ENCODE results near the gene CXADR.
A peak's percentile ranks its signal among the peaks of the same experiment; 100 is the strongest.
"Not testable (repeated sequence)": the region's sequence is repeated elsewhere in the genome, so short reads cannot be mapped to it uniquely, and the experiment has no call there.

The CXADR gene

DNA sequence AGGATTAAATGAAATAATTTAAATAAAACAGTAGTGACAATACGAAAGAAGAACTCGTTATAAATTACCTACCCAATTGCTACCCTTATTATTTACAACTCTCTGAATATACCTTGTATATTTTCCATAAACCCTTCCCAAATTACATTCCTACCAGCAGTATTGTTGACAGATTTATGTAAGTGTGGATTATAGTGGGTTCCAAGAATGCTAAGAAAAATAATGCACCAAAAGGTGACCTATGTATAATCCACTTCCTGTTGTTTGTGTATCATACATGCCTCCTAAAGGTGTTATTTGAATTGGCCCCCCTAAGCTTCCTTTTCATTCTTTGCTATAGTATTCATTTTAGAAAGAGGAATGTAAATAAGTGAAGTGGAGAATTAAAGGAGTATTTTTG, 33.2 kb upstream of the CXADR start:
- no peaks in the 10 kb centered on the region for H3K4me1 ChIP-seq (ENCODE audit: control insufficient read depth in 2 of 2, insufficient read depth in 2 of 2, low read length in 2 of 2)
- no peaks in the 10 kb centered on the region for H3K36me3 ChIP-seq (ENCODE audit: control insufficient read depth in 2 of 2, insufficient read depth in 2 of 2, low read length in 2 of 2)

DNA sequence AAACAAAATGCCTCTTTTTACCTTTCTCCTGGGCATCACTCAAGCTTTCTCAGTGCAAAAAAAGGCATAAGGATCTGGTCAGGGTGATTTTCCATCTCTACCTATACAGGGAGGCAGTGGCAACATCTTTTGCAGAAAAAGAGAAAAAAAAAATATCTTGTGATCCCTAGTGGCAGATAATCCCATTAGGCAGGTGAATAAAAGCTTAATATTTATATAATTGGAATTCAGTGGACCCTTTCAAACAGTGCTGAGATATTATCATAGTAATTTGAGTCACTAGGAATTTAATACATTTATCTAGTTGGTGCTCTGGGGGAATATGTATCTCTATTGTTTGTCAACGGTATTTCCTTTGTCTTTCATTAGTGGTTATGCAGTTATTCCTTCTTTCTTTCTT, 29.9 kb upstream of the CXADR start:
- Histone ChIP-seq H3K27ac (ENCODE audit: low read depth in 2 of 2, low read length in 2 of 2) (no peak overlapping the region), H3K36me3 (ENCODE audit: control insufficient read depth in 2 of 2, insufficient read depth in 2 of 2, low read length in 2 of 2) (no peaks in the 10 kb centered on the region), H3K4me1 (ENCODE audit: control insufficient read depth in 2 of 2, insufficient read depth in 2 of 2, low read length in 2 of 2) (no peaks in the 10 kb centered on the region), H3K27me3 (ENCODE audit: control insufficient read depth in 2 of 2, insufficient read depth in 2 of 2, low read length in 2 of 2) (no peaks in the 10 kb centered on the region), H3K9ac (ENCODE audit: low read depth in 1 of 2, low read length in 2 of 2) (no peak overlapping the region), H3K4me3 (ENCODE audit: low read length in 2 of 2) (no peak overlapping the region), H3K9me3 (ENCODE audit: control insufficient read depth in 2 of 2, low read length in 2 of 2) (no peaks in the 10 kb centered on the region)

More for the DNA sequence above, 33.2 kb upstream of the CXADR start:
- H3K27me3 ChIP-seq (ENCODE audit: control insufficient read depth in 2 of 2, insufficient read depth in 2 of 2, low read length in 2 of 2): no peaks in the 10 kb centered on the region
- no peak overlapping the region for H3K4me3 ChIP-seq (ENCODE audit: low read length in 2 of 2)
- no peak overlapping the region for H3K9ac ChIP-seq (ENCODE audit: low read depth in 1 of 2, low read length in 2 of 2)
- no peaks in the 10 kb centered on the region for H3K9me3 ChIP-seq (ENCODE audit: control insufficient read depth in 2 of 2, low read length in 2 of 2)
- no peak overlapping the region for H3K27ac ChIP-seq (ENCODE audit: low read depth in 2 of 2, low read length in 2 of 2)

DNA sequence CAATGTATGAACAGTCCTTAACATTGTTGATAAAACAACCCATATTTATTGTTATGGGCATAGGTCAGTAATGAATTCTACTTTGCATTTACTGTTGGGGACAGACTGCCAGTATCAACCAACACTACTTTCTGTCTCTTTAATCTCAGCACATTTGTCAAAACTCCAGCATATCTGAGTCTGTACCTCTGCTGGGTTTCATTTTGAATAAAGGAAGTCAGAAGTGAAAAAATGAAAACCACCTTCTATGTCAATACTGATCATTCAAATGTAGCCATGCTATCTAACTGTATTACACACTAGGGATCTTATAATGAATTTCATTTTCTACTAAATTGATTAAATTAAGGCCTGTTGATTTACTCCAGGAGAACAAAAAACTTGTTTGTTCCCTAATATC, 24.2 kb upstream of the CXADR start:
- Histone ChIP-seq H3K4me3 (ENCODE audit: low read length in 2 of 2) (no peak overlapping the region), H3K27me3 (ENCODE audit: control insufficient read depth in 2 of 2, insufficient read depth in 2 of 2, low read length in 2 of 2) (no peaks in the 10 kb centered on the region), H3K9ac (ENCODE audit: low read depth in 1 of 2, low read length in 2 of 2) (no peak overlapping the region), H3K27ac (ENCODE audit: low read depth in 2 of 2, low read length in 2 of 2) (no peak overlapping the region), H3K9me3 (ENCODE audit: control insufficient read depth in 2 of 2, low read length in 2 of 2) (no peaks in the 10 kb centered on the region), H3K36me3 (ENCODE audit: control insufficient read depth in 2 of 2, insufficient read depth in 2 of 2, low read length in 2 of 2) (no peaks in the 10 kb centered on the region), H3K4me1 (ENCODE audit: control insufficient read depth in 2 of 2, insufficient read depth in 2 of 2, low read length in 2 of 2) (peaks cover 5 to 9% of the 10 kb centered on the region in 2 donors)

DNA sequence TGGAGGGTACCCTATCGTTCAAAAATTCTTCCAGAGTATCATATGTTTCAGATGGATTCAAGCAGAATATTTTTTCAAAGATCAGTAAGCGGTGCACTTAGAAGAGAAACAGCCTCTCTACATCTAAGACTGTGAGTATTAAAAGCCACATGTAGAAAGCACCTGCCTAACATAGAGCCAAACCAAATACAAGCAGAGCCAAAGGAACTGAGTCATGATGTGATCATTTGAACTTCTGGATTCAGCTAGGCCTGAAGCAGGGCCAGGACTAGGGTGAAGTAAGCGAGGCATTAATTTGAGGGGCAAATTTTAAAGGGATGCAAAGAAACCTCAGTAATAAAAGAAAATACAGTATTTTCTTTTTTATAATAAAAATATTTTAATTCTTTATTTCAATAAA, 23.3 kb upstream of the CXADR start:
- not testable (repeated sequence) for H3K27ac ChIP-seq (ENCODE audit: low read depth in 2 of 2, low read length in 2 of 2); H3K4me1 ChIP-seq (ENCODE audit: control insufficient read depth in 2 of 2, insufficient read depth in 2 of 2, low read length in 2 of 2); H3K9ac ChIP-seq (ENCODE audit: low read depth in 1 of 2, low read length in 2 of 2); H3K27me3 ChIP-seq (ENCODE audit: control insufficient read depth in 2 of 2, insufficient read depth in 2 of 2, low read length in 2 of 2); H3K4me3 ChIP-seq (ENCODE audit: low read length in 2 of 2); H3K9me3 ChIP-seq (ENCODE audit: control insufficient read depth in 2 of 2, low read length in 2 of 2); H3K36me3 ChIP-seq (ENCODE audit: control insufficient read depth in 2 of 2, insufficient read depth in 2 of 2, low read length in 2 of 2)

DNA sequence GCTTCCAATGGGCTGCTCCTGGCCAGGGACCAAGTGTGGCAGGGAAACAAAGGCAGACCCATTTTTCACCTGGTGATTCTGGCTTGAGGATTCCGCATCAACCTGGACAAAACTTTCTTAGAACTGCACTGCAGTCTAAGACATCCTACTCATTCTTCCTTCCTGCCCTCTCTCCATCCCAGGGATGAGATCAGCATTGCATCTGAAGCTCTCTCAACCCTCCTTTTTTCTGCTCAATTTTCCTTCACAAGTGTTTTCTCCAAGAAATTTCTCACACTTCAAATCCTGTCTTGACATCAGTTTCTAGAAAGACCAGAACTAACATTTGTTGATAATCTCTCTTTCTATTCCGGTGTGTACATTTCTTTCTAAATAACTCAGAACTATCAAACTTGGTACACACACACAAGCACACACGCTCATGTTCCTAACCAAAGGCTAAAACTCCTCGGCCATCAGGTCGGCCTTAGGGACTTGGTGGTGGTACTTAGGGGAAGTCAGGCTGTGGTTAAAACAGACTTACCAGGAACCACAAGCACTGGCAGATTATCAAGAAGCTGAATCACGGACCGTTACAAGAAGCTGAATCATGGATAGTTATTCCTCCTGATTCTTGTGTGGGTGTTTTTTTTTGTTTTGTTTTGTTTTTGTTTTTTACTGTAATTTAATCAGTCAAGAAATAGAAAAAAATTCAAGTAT, 21.0 kb upstream of the CXADR start:
- Histone ChIP-seq H3K9me3 (ENCODE audit: control insufficient read depth in 2 of 2, low read length in 2 of 2) (no peaks in the 10 kb centered on the region), H3K4me1 (ENCODE audit: control insufficient read depth in 2 of 2, insufficient read depth in 2 of 2, low read length in 2 of 2) (peaks cover 5 to 9% of the 10 kb centered on the region in 2 donors), H3K27me3 (ENCODE audit: control insufficient read depth in 2 of 2, insufficient read depth in 2 of 2, low read length in 2 of 2) (no peaks in the 10 kb centered on the region), H3K9ac (ENCODE audit: low read depth in 1 of 2, low read length in 2 of 2) (no peak overlapping the region), H3K36me3 (ENCODE audit: control insufficient read depth in 2 of 2, insufficient read depth in 2 of 2, low read length in 2 of 2) (no peaks in the 10 kb centered on the region), H3K4me3 (ENCODE audit: low read length in 2 of 2) (no peak overlapping the region), H3K27ac (ENCODE audit: low read depth in 2 of 2, low read length in 2 of 2) (no peak overlapping the region)

DNA sequence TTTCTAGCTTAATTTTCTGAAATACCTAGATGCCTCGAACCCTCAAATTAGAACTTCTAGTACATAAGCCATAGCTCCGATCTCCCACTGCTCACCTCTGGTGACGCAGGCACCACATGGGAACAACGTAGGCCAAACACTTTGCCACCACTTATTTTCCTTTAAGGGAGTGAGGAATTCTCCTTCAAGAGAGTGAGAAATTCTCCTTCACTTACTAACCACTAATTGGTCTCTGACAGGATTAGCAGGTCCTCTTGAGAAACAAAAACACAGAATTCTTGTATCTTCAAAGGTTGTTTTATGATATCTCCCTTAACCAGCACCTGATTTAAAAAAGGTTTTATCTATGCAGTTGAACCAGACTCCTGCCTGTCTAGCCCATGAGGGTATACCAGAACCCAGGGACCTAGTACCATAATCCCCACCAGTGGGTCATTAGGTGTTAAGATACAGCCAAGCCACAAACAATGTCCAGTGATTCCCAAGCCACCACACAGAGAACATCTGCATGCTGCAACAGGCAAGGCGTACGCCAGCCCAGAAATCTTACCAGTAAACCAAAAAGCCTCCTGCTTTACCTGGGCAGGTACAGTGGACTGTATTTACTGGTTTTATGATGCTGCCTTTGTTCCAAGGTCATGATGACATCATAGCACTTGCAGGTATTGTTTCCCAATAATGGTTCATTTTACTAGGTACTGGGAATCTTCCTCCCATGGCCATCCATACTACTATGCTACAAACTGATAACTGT, 20.3 kb upstream of the CXADR start:
- Histone ChIP-seq H3K9ac (ENCODE audit: low read depth in 1 of 2, low read length in 2 of 2) (peak overlapping the region in 1 of 2 donors; percentile 36), H3K36me3 (ENCODE audit: control insufficient read depth in 2 of 2, insufficient read depth in 2 of 2, low read length in 2 of 2) (no peaks in the 10 kb centered on the region), H3K4me3 (ENCODE audit: low read length in 2 of 2) (no peak overlapping the region), H3K27me3 (ENCODE audit: control insufficient read depth in 2 of 2, insufficient read depth in 2 of 2, low read length in 2 of 2) (no peaks in the 10 kb centered on the region), H3K9me3 (ENCODE audit: control insufficient read depth in 2 of 2, low read length in 2 of 2) (no peaks in the 10 kb centered on the region), H3K4me1 (ENCODE audit: control insufficient read depth in 2 of 2, insufficient read depth in 2 of 2, low read length in 2 of 2) (peaks cover 5 to 9% of the 10 kb centered on the region in 2 donors), H3K27ac (ENCODE audit: low read depth in 2 of 2, low read length in 2 of 2) (peak overlapping the region in 1 of 2 donors; percentile 21)

DNA sequence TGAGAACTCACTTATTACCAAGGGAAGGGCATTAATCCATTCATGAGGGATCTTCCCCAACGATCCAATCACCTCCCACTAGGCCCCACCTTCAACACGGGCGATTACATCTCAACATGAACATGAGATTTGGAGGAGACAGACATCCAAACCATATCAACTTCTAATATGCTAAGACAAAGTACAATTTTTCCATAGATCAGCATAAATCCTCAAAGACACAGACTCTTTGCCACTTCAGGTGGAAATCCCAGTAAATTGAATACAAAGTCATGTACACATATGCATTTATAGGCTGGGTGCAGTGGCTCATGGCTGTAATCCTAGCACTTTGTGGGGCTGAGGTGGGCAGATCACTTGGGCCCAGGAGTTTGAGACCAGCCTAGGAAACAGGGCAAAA, 18.8 kb upstream of the CXADR start:
- H3K9me3 ChIP-seq (ENCODE audit: control insufficient read depth in 2 of 2, low read length in 2 of 2): no peaks in the 10 kb centered on the region
- no peak overlapping the region for H3K27ac ChIP-seq (ENCODE audit: low read depth in 2 of 2, low read length in 2 of 2)
- H3K4me1 ChIP-seq (ENCODE audit: control insufficient read depth in 2 of 2, insufficient read depth in 2 of 2, low read length in 2 of 2): peaks cover 5 to 9% of the 10 kb centered on the region in 2 donors
- no peaks in the 10 kb centered on the region for H3K36me3 ChIP-seq (ENCODE audit: control insufficient read depth in 2 of 2, insufficient read depth in 2 of 2, low read length in 2 of 2)
- H3K4me3 ChIP-seq (ENCODE audit: low read length in 2 of 2): no peak overlapping the region
- no peaks in the 10 kb centered on the region for H3K27me3 ChIP-seq (ENCODE audit: control insufficient read depth in 2 of 2, insufficient read depth in 2 of 2, low read length in 2 of 2)
- no peak overlapping the region for H3K9ac ChIP-seq (ENCODE audit: low read depth in 1 of 2, low read length in 2 of 2)

DNA sequence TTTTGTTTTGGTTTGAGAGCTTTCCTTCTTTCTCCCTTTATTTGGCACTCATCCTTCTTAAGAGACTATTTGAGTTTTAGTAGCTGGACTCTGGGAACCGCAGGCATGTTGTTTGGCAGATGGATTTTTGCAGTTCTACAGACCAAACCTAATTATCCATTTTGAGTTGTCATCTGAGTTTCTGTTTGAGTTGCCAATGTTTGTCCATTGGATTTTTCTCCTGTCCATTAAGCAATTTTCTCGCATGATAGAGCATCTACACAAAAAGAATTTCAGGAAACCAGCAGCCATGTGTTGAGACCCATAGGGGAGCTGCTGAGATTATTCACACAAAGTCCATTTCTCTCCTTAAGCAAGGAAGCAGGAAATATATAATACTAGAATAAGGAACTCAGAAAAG, 17.2 kb upstream of the CXADR start:
- Histone ChIP-seq H3K27ac (ENCODE audit: low read depth in 2 of 2, low read length in 2 of 2) (no peak overlapping the region), H3K36me3 (ENCODE audit: control insufficient read depth in 2 of 2, insufficient read depth in 2 of 2, low read length in 2 of 2) (no peaks in the 10 kb centered on the region), H3K4me3 (ENCODE audit: low read length in 2 of 2) (no peak overlapping the region), H3K9ac (ENCODE audit: low read depth in 1 of 2, low read length in 2 of 2) (no peak overlapping the region), H3K4me1 (ENCODE audit: control insufficient read depth in 2 of 2, insufficient read depth in 2 of 2, low read length in 2 of 2) (peaks cover 5 to 11% of the 10 kb centered on the region in 2 donors), H3K9me3 (ENCODE audit: control insufficient read depth in 2 of 2, low read length in 2 of 2) (no peaks in the 10 kb centered on the region), H3K27me3 (ENCODE audit: control insufficient read depth in 2 of 2, insufficient read depth in 2 of 2, low read length in 2 of 2) (no peaks in the 10 kb centered on the region)

DNA sequence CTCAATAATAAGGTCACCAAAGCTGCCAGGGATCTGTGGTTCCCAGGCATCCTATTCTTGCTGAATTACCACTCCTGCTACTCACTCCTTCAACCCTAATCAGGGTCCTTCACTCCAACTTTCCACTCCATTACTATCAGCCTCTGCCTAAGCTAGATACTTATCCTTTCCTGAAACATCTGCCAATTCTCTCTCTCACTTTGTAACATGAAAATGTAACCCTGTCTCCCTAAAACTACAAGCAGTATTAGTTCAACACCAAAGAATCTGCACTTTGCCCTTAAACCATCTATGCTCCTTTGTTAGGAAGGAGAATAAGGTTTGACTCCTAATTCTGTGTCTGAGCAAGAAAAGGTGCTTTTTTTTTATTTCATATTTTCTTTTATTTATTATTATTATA, 15.5 kb upstream of the CXADR start:
- H3K9me3 ChIP-seq (ENCODE audit: control insufficient read depth in 2 of 2, low read length in 2 of 2): no peaks in the 10 kb centered on the region
- no peak overlapping the region for H3K9ac ChIP-seq (ENCODE audit: low read depth in 1 of 2, low read length in 2 of 2)
- no peaks in the 10 kb centered on the region for H3K27me3 ChIP-seq (ENCODE audit: control insufficient read depth in 2 of 2, insufficient read depth in 2 of 2, low read length in 2 of 2)
- no peaks in the 10 kb centered on the region for H3K36me3 ChIP-seq (ENCODE audit: control insufficient read depth in 2 of 2, insufficient read depth in 2 of 2, low read length in 2 of 2)
- H3K4me1 ChIP-seq (ENCODE audit: control insufficient read depth in 2 of 2, insufficient read depth in 2 of 2, low read length in 2 of 2): peaks cover 6 to 15% of the 10 kb centered on the region in 2 donors
- no peak overlapping the region for H3K27ac ChIP-seq (ENCODE audit: low read depth in 2 of 2, low read length in 2 of 2)
- H3K4me3 ChIP-seq (ENCODE audit: low read length in 2 of 2): no peak overlapping the region

DNA sequence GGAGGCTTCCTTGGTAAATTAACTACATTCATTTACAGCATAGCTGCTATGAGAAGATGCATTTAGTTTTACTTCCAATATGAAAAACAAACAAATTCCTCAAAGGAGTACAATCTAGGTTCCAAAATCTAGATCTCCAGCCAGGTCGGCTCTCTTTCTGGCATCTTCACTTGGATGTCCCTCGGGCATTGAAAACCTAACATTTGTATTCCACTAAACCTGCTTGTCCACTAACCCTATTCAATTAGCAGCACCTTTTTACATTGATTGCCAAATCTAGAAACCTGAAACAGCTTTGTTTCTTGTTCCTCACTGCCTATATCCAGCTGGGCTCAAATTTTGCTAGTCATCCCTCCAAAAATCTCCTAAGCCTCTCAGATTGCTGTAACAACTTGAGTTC, 14.3 kb upstream of the CXADR start:
- Histone ChIP-seq H3K4me1 (ENCODE audit: control insufficient read depth in 2 of 2, insufficient read depth in 2 of 2, low read length in 2 of 2) (peaks cover 2 to 9% of the 10 kb centered on the region in 2 donors), H3K4me3 (ENCODE audit: low read length in 2 of 2) (no peak overlapping the region), H3K27me3 (ENCODE audit: control insufficient read depth in 2 of 2, insufficient read depth in 2 of 2, low read length in 2 of 2) (no peaks in the 10 kb centered on the region), H3K27ac (ENCODE audit: low read depth in 2 of 2, low read length in 2 of 2) (no peak overlapping the region), H3K36me3 (ENCODE audit: control insufficient read depth in 2 of 2, insufficient read depth in 2 of 2, low read length in 2 of 2) (no peaks in the 10 kb centered on the region), H3K9ac (ENCODE audit: low read depth in 1 of 2, low read length in 2 of 2) (no peak overlapping the region), H3K9me3 (ENCODE audit: control insufficient read depth in 2 of 2, low read length in 2 of 2) (no peaks in the 10 kb centered on the region)
